Gastrocnemius medialis (tissue), 4 donors: Measurements from ENCODE around the gene RNPEP.

Source experiments
- CTCF ChIP-seq, 5 experiments: fragments of 450-650 bp in 3 of 5; fragments of 200-600 bp in 2 of 5; sonication (generic) in 2 of 5; IDR thresholded peaks in 4 of 5; conservative IDR thresholded peaks in 1 of 5; 1 replicate in 4 of 5; 2 replicates in 1 of 5; pipeline ENCODE4 v1.5.1; 2016 to 2019; ENCODE audit warnings: antibody characterized with exemption in 5 of 5, mild to moderate bottlenecking in 3 of 5, moderate library complexity in 3 of 5
- POLR2A ChIP-seq, 2 donors: fragments of 450-650 bp; IDR thresholded peaks; one replicate each; pipeline ENCODE4 v1.6.1; 2017; ENCODE audit warnings: antibody characterized with exemption in 2 of 2, mild to moderate bottlenecking in 2 of 2, moderate library complexity in 2 of 2

DNA sequence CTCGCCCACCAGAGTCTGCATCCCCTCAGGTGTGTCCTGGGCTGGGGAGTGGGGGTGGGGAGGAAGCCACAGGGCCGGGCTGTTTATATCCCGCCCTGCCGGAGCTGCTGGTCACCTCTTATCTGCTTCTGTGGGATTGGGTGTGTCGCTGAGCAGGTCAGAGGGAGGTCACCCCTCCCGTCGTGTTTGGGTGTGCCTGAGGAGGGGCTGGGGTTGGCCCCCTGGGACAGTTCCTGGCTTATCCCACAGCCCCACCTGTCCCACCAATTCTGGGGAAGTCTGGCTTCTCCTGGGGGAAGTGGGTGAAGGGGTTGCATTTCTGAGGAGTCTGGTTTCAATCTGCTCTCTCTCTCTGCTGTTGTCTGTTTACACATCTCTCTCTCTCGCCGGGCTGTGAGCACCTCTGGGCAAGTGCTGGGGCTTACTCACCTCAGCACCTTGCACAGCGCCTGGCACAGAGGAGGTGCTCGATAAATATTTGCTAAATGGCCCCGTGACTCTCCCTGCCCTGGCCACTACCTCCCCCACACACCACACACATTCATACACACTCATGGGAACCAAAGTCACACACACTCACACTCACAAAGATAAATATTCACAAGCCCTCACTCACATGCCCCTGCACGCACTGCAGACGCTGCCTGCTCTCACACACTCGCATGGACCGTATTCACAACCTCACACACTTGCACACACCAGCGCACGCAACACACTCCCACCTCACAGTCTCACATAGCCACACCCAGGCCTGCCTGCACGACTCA, 36.2 kb downstream of the RNPEP start:
- TF ChIP-seq CTCF (IDR thresholded peaks at IDR 0.05 in 4 of 5, conservative IDR thresholded peaks at IDR 0.05 in 1 of 5) (no peak), POLR2A (IDR thresholded peaks at IDR 0.05) (no peak)
